IMR-90 (cell line): ENCODE data around the gene TBCA. TPM values are rescaled to one million over a fixed set of nuclear protein-coding genes. Genes with fewer than 3 reads are reported as not detected.

Source experiments
- ATAC-seq: fragments of 200-7000 bp; cut with Tn5 transposase; 2 replicates; pipeline ENCODE4 v1.9.1; 2020; ENCODE audit warnings: low read depth, mild to moderate bottlenecking, moderate library complexity
- BruUV-seq: library from RNA; stranded (reverse); fragments of 400-500 nt; replicated peaks from 2 replicates; lab custom pipeline; 2021; lab: Mats Ljungman, UMichigan
- CTCF ChIA-PET: fragments of 300-600 bp; formaldehyde crosslinking; extraction: SDS; loops from one replicate; lab custom pipeline; 2021; ENCODE audit warnings: antibody characterized with exemption; lab: Yijun Ruan, JAX
- POLR2A ChIA-PET: fragments of 300-600 bp; sonication (Branson Sonifier 250); formaldehyde crosslinking; loops from one replicate; lab custom pipeline; 2022; ENCODE audit warnings: antibody characterized with exemption; ENCODE audit not compliant: unreplicated experiment; lab: Charles Lee
- DNase-seq: peaks from one replicate; pipeline ENCODE4 v3.0.0; 2013
- H2AFZ ChIP-seq: replicated peaks from 2 replicates; pipeline ENCODE3; 2013; ENCODE audit warnings: low read length, mild to moderate bottlenecking; ENCODE audit not compliant: poor library complexity
- H2AK5ac ChIP-seq: 2 replicates; pipeline ENCODE4 v1.6.1; 2013; ENCODE audit warnings: low read depth, low read length, inconsistent platforms
- H2AK9ac ChIP-seq: replicated peaks from 2 replicates; pipeline ENCODE3; 2013; ENCODE audit warnings: mild to moderate bottlenecking, low read depth, low read length, moderate library complexity; ENCODE audit not compliant: poor library complexity
- H2BK120ac ChIP-seq: 2 replicates; pipeline ENCODE4 v1.6.1; 2013; ENCODE audit warnings: low read depth, low read length, inconsistent platforms
- H2BK15ac ChIP-seq: 3 replicates; pipeline ENCODE4 v1.6.1; 2013; ENCODE audit warnings: low read depth, low read length, inconsistent platforms
- H2BK20ac ChIP-seq: 2 replicates; pipeline ENCODE4 v1.6.1; 2013; ENCODE audit warnings: low read depth, mild to moderate bottlenecking, inconsistent platforms, low read length, moderate library complexity
- H2BK5ac ChIP-seq: 2 replicates; pipeline ENCODE4 v1.6.1; 2013; ENCODE audit warnings: mild to moderate bottlenecking, low read depth, low read length, inconsistent platforms; ENCODE audit not compliant: poor library complexity, severe bottlenecking
- H3K14ac ChIP-seq: replicated peaks from 2 replicates; pipeline ENCODE4 v1.6.1; 2013; ENCODE audit warnings: low read depth, low read length, inconsistent platforms
- H3K18ac ChIP-seq: 2 replicates; pipeline ENCODE4 v1.6.1; 2013; ENCODE audit warnings: low read depth, low read length, control low read depth
- H3K23ac ChIP-seq: 2 replicates; pipeline ENCODE4 v1.6.1; 2013; ENCODE audit warnings: low read depth, low read length, inconsistent platforms
- H3K27ac ChIP-seq: 2 replicates; pipeline ENCODE4 v1.5.1; 2013; ENCODE audit warnings: mild to moderate bottlenecking, control low read depth, low read length; ENCODE audit not compliant: insufficient read depth
- H3K27me3 ChIP-seq: 2 replicates; pipeline ENCODE4 v1.6.1; 2013; ENCODE audit warnings: low read length; ENCODE audit not compliant: control insufficient read depth, insufficient read depth
- H3K36me3 ChIP-seq: 2 replicates; pipeline ENCODE4 v1.6.1; 2013; ENCODE audit warnings: low read length, mixed read lengths; ENCODE audit not compliant: control insufficient read depth, insufficient read depth
- H3K4ac ChIP-seq: 2 replicates; pipeline ENCODE4 v1.6.1; 2013; ENCODE audit warnings: low read depth, low read length, inconsistent platforms
- H3K4me1 ChIP-seq: 2 replicates; pipeline ENCODE4 v1.6.1; 2013; ENCODE audit warnings: low read length, mixed read lengths; ENCODE audit not compliant: control insufficient read depth, insufficient read depth
- H3K4me2 ChIP-seq: 2 replicates; pipeline ENCODE4 v1.6.1; 2013; ENCODE audit warnings: low read depth, mild to moderate bottlenecking, control low read depth, low read length, moderate library complexity
- H3K4me3 ChIP-seq: 2 replicates; pipeline ENCODE4 v1.5.1; 2013; ENCODE audit warnings: low read depth, mild to moderate bottlenecking, control low read depth, low read length, moderate library complexity; ENCODE audit not compliant: insufficient read depth
- H3K56ac ChIP-seq: 2 replicates; pipeline ENCODE4 v1.6.1; 2013; ENCODE audit warnings: low read length, inconsistent platforms; ENCODE audit not compliant: insufficient read depth; ENCODE audit errors: extremely low read depth
- H3K79me1 ChIP-seq, 2 experiments: 2 replicates each; pipeline ENCODE4 v1.6.1; 2013; ENCODE audit warnings: low read length in 2 of 2, inconsistent platforms in 1 of 2, low read depth in 1 of 2
- H3K9ac ChIP-seq: 2 replicates; pipeline ENCODE4 v1.6.1; 2013; ENCODE audit warnings: low read depth, low read length, control low read depth
- H3K9me1 ChIP-seq: 2 replicates; pipeline ENCODE4 v1.6.1; 2013; ENCODE audit warnings: low read length, inconsistent platforms; ENCODE audit not compliant: insufficient read depth
- H3K9me3 ChIP-seq: 2 replicates; pipeline ENCODE4 v1.6.1; 2013; ENCODE audit warnings: low read length; ENCODE audit not compliant: control insufficient read depth, insufficient read depth
- H4K20me1 ChIP-seq: 2 replicates; pipeline ENCODE4 v1.6.1; 2013; ENCODE audit warnings: low read length, inconsistent platforms; ENCODE audit not compliant: insufficient read depth
- H4K5ac ChIP-seq: 2 replicates; pipeline ENCODE4 v1.6.1; 2013; ENCODE audit warnings: mild to moderate bottlenecking, low read depth, low read length, control low read depth
- H4K8ac ChIP-seq, 2 experiments: 2 replicates each; pipeline ENCODE4 v1.6.1; 2013; ENCODE audit warnings: low read depth in 2 of 2, low read length in 2 of 2, control low read depth in 1 of 2, inconsistent platforms in 1 of 2
- H4K91ac ChIP-seq: 2 replicates; pipeline ENCODE4 v1.6.1; 2013; ENCODE audit warnings: low read depth, low read length, inconsistent platforms; ENCODE audit not compliant: insufficient read depth
- BHLHE40 ChIP-seq: fragments of 150-350 bp; IDR thresholded peaks from 2 replicates; pipeline ENCODE4 v1.6.1; 2016; ENCODE audit warnings: mild to moderate bottlenecking, low read depth, low read length
- CEBPB ChIP-seq: IDR thresholded peaks from 2 replicates; pipeline ENCODE4 v1.6.1; 2012; ENCODE audit warnings: low read depth, low read length, improper control_type of control experiment
- CHD1 ChIP-seq: IDR thresholded peaks from 2 replicates; pipeline ENCODE4 v1.6.1; 2012; ENCODE audit warnings: low read depth, low read length, improper control_type of control experiment
- CTCF ChIP-seq: conservative IDR thresholded peaks from 2 replicates; pipeline ENCODE4 v1.5.1; 2012; ENCODE audit warnings: mild to moderate bottlenecking, low read depth, low read length, improper control_type of control experiment
- ELK1 ChIP-seq: fragments of 150-350 bp; IDR thresholded peaks from 2 replicates; pipeline ENCODE4 v1.6.1; 2016; ENCODE audit warnings: low read depth, mild to moderate bottlenecking, low read length, moderate library complexity, borderline replicate concordance
- FOS ChIP-seq: fragments of 150-350 bp; IDR thresholded peaks from 2 replicates; pipeline ENCODE4 v1.6.1; 2016; ENCODE audit warnings: low read depth, low read length
- MAFK ChIP-seq: IDR thresholded peaks from 2 replicates; pipeline ENCODE4 v1.6.1; 2012; ENCODE audit warnings: low read depth, low read length, improper control_type of control experiment
- MAZ ChIP-seq: IDR thresholded peaks from 2 replicates; pipeline ENCODE4 v1.6.1; 2012; ENCODE audit warnings: low read depth, mild to moderate bottlenecking, low read length, improper control_type of control experiment, moderate library complexity, borderline replicate concordance
- MXI1 ChIP-seq: IDR thresholded peaks from 2 replicates; pipeline ENCODE4 v1.6.1; 2012; ENCODE audit warnings: low read depth, mild to moderate bottlenecking, low read length, moderate library complexity, borderline replicate concordance
- NFE2L2 ChIP-seq: fragments of 150-350 bp; IDR thresholded peaks from 2 replicates; pipeline ENCODE4 v1.6.1; 2016; ENCODE audit warnings: low read depth, mild to moderate bottlenecking, low read length
- POLR2A ChIP-seq: IDR thresholded peaks from 2 replicates; pipeline ENCODE4 v1.6.1; 2012; ENCODE audit warnings: mild to moderate bottlenecking, low read depth, low read length
- RAD21 ChIP-seq: IDR thresholded peaks from 2 replicates; pipeline ENCODE4 v1.6.1; 2012; ENCODE audit warnings: low read length, improper control_type of control experiment
- RCOR1 ChIP-seq: IDR thresholded peaks from 2 replicates; pipeline ENCODE4 v1.6.1; 2012; ENCODE audit warnings: mild to moderate bottlenecking, low read length, improper control_type of control experiment; ENCODE audit not compliant: insufficient replicate concordance
- RFX5 ChIP-seq: IDR thresholded peaks from 2 replicates; pipeline ENCODE4 v1.8.0; 2012; ENCODE audit warnings: low read depth, mild to moderate bottlenecking, low read length, moderate library complexity
- SMC3 ChIP-seq: fragments of 150-350 bp; IDR thresholded peaks from 2 replicates; pipeline ENCODE4 v1.6.1; 2016; ENCODE audit warnings: low read depth, mild to moderate bottlenecking, antibody characterized with exemption, low read length, moderate library complexity
- USF2 ChIP-seq: fragments of 150-350 bp; IDR thresholded peaks from 2 replicates; pipeline ENCODE4 v1.6.1; 2017; ENCODE audit warnings: mild to moderate bottlenecking, antibody characterized with exemption, low read length, low read depth
- WGBS, 2 experiments: methylation state at CpG; one replicate each; pipeline versions ENCODE4 v1.1.5 to v1.1.7; 2013; ENCODE audit warnings: missing lambda C conversion rate in 2 of 2; ENCODE audit not compliant: insufficient read length in 1 of 2; ENCODE audit errors: extremely low coverage in 2 of 2; 5-methylcytosine and 5-hydroxymethylcytosine counted together
- dilution Hi-C: fragments of 300-500 bp; cut with HindIII; formaldehyde crosslinking; loops from one replicate; pipeline ENCODE4 v1.14.3; 2018; ENCODE audit warnings: low sequenced_read_pairs; ENCODE audit not compliant: unreplicated experiment
- in situ Hi-C: fragments of 300-500 bp; cut with MboI; formaldehyde crosslinking; loops from 3 replicates; pipeline ENCODE4 v1.14.3; 2019; ENCODE audit warnings: low sequenced_read_pairs, inconsistent platforms, mixed read lengths
- intact Hi-C: fragments of 100-400 bp; cut with micrococcal nuclease; formaldehyde crosslinking; loops from 2 replicates; pipeline ENCODE4 v1.10.0; 2022
- polyA plus RNA-seq, 3 experiments: library from polyadenylated mRNA; depleted of rRNA; stranded (reverse); fragments of >200 nt; gene quantifications; 2 replicates each; pipeline ENCODE4 v1.2.3, GENCODE V29; 2012; ENCODE audit warnings: low replicate concordance in 1 of 3
- total RNA-seq: library from RNA; depleted of rRNA; stranded (reverse); fragments of >200 nt; gene quantifications from 2 replicates; pipeline ENCODE4 v1.2.3, GENCODE V29; 2012

TBCA gene
- total and polyA plus RNA-seq, 2 of the 4 experiments (the other 2 are of a cell fraction): 6.1 to 137 TPM

- no peak overlapping the region for H2AK9ac ChIP-seq
- BruUV-seq: no TSS peak
- no peak overlapping the region for H3K23ac ChIP-seq
- no peak overlapping the region for H3K9ac ChIP-seq
- H3K27ac ChIP-seq: no peak overlapping the region
- no peaks in the 10 kb centered on the region for H3K27me3 ChIP-seq
- CTCF ChIA-PET: no interaction called here
- no peak for DNase-seq
- H2BK120ac ChIP-seq: no peak overlapping the region
- H3K14ac ChIP-seq: no peak overlapping the region
- 98% methylated on average over 5 of the region's 5 CpGs; no CpG with 5 or more reads in 1 of the 2 experiments for WGBS, 2 experiments
- H3K79me1 ChIP-seq: peaks cover 17 to 58% of the 10 kb centered on the region in 2 experiments; a peak in 3 of 4 replicates
- H3K56ac ChIP-seq: no peak overlapping the region
- H3K9me1 ChIP-seq: 0 out of 2 replicates have a peak, but pooled peaks cover 6% of the 10 kb centered on the region
- H2BK5ac ChIP-seq: no peak overlapping the region
- no peak overlapping the region for H2AFZ ChIP-seq
- H4K20me1 ChIP-seq: peaks cover 57% of the 10 kb centered on the region
- no peak overlapping the region for H4K5ac ChIP-seq
- no peak overlapping the region for H3K4ac ChIP-seq
- no peak overlapping the region for H4K91ac ChIP-seq
- H3K9me3 ChIP-seq: no peaks in the 10 kb centered on the region
- no peak overlapping the region for H2BK20ac ChIP-seq
- in situ Hi-C loops (no loop called here), intact Hi-C loops (loop anchor here (10.0 kb wide), 1 partner anchor 1463 kb away; the partner anchor contains the start of gene JMY), dilution Hi-C loops (no loop called here)
- no peak overlapping the region for H2AK5ac ChIP-seq
- H3K4me2 ChIP-seq: no peak overlapping the region
- peaks cover 5% of the 10 kb centered on the region for H3K36me3 ChIP-seq
- no peak overlapping the region for H2BK15ac ChIP-seq
- H3K4me1 ChIP-seq: peaks cover 6% of the 10 kb centered on the region; the same call in 1 of the 2 replicates
- ATAC-seq: no peak
- H3K18ac ChIP-seq: no peak overlapping the region
- TF ChIP-seq NFE2L2 (no peak), MAFK (no peak), ELK1 (no peak), RAD21 (no peak), MXI1 (no peak), RFX5 (no peak), CEBPB (no peak), CHD1 (no peak), FOS (no peak), BHLHE40 (no peak), SMC3 (no peak), USF2 (no peak), POLR2A (no peak), CTCF (no peak), RCOR1 (no peak), MAZ (no peak)
- H3K4me3 ChIP-seq: no peak overlapping the region
- H4K8ac ChIP-seq: no peak overlapping the region
- POLR2A ChIA-PET: no interaction called here
These were observed 4.7 kb downstream of the TBCA start for GRCh38 chr5:77771452-77771851.
